NCI-H1436 (cell line): ENCODE measurements around the gene OSCP1.

Experiments used
- DNase-seq: peaks from one replicate; lab custom pipeline; 2025; lab: John Stamatoyannopoulos, UW

The OSCP1 gene

GRCh38 chr1:36446271-36446670, 4.0 kb downstream of the OSCP1 start:
- peak; percentile 11 for DNase-seq

GRCh38 chr1:36443297-36443696, 7.0 kb downstream of the OSCP1 start:
- DNase-seq: no peak

GRCh38 chr1:36442337-36442736, 7.9 kb downstream of the OSCP1 start:
- DNase-seq: no peak

GRCh38 chr1:36440646-36441045, 9.6 kb downstream of the OSCP1 start:
- no peak for DNase-seq

GRCh38 chr1:36440044-36440443, 10.2 kb downstream of the OSCP1 start:
- no peak for DNase-seq

- DNase-seq: no peak
Observed at GRCh38 chr1:36438715-36439114, 11.5 kb downstream of the OSCP1 start.

GRCh38 chr1:36436821-36437220, 13.4 kb downstream of the OSCP1 start:
- DNase-seq: no peak

- no peak for DNase-seq
Observed at GRCh38 chr1:36433102-36433501, 17.1 kb downstream of the OSCP1 start.

- DNase-seq: no peak
Observed at GRCh38 chr1:36432616-36433015, 17.6 kb downstream of the OSCP1 start.

- no peak for DNase-seq
Observed at GRCh38 chr1:36425791-36426190, 24.5 kb downstream of the OSCP1 start.

GRCh38 chr1:36421649-36422048, 28.6 kb downstream of the OSCP1 start:
- DNase-seq: no peak

- DNase-seq: peak; percentile 72
Observed at GRCh38 chr1:36420836-36421317, 29.4 kb downstream of the OSCP1 start.

GRCh38 chr1:36420409-36420808, 29.8 kb downstream of the OSCP1 start:
- no peak for DNase-seq

- DNase-seq: no peak
Observed at GRCh38 chr1:36419569-36419968, 30.7 kb downstream of the OSCP1 start.

GRCh38 chr1:36419140-36419539, 31.1 kb downstream of the OSCP1 start:
- DNase-seq: no peak

- DNase-seq: no peak
Observed at GRCh38 chr1:36417931-36418330, 32.3 kb downstream of the OSCP1 start.

- DNase-seq: no peak
Observed at GRCh38 chr1:36415661-36416326, 34.5 kb downstream of the OSCP1 start.

GRCh38 chr1:36414384-36414783, 35.9 kb downstream of the OSCP1 start:
- DNase-seq: no peak

- DNase-seq: peak; percentile 52
Observed at GRCh38 chr1:36411674-36412648, 38.3 kb downstream of the OSCP1 start.

- no peak for DNase-seq
Observed at GRCh38 chr1:36408479-36408878, 41.8 kb downstream of the OSCP1 start.

GRCh38 chr1:36406440-36406839, 43.8 kb downstream of the OSCP1 start:
- no peak for DNase-seq

- no peak for DNase-seq
Observed at GRCh38 chr1:36402504-36402890, 47.8 kb downstream of the OSCP1 start.
